Endothelial cell of umbilical vein (primary cell): ENCODE results near the gene ANKRD27. TPM values are rescaled to one million over a fixed set of nuclear protein-coding genes. Genes with fewer than 3 reads are reported as not detected.
A peak's percentile ranks its signal among the peaks of the same experiment; 100 is the strongest.
"Not testable (repeated sequence)": the region's sequence is repeated elsewhere in the genome, so short reads cannot be mapped to it uniquely, and the experiment has no call there.

ENCODE experiments used
- BruUV-seq: library from RNA; stranded (reverse); fragments of 400-500 nt; replicated peaks from 2 replicates; lab custom pipeline; 2021; lab: Mats Ljungman, UMichigan
- CTCF ChIA-PET: fragments of 300-600, 350-600 bp; sonication (Branson Sonifier 250); formaldehyde crosslinking; loops from one replicate; lab custom pipeline; 2021; ENCODE audit warnings: antibody characterized with exemption, inconsistent platforms; lab: Charles Lee
- POLR2A ChIA-PET: fragments of 300-600, 350-600 bp; sonication (Branson Sonifier 250); formaldehyde crosslinking; loops from one replicate; lab custom pipeline; 2021; ENCODE audit warnings: antibody characterized with exemption, inconsistent platforms; lab: Charles Lee
- DNase-seq: peaks from one replicate; pipeline ENCODE4 v3.0.0-alpha.2; 2011; ENCODE audit warnings: low read depth, low spot score
- FAIRE-seq: peaks from 2 replicates; lab custom pipeline; 2011; peaks lifted over from hg19 to GRCh38; lab: Jason Lieb, UNC
- H2AFZ ChIP-seq: 2 replicates; pipeline ENCODE4 v1.6.0; 2012; ENCODE audit warnings: low read depth, low read length, control low read depth, inconsistent platforms
- H3K27ac ChIP-seq: 2 replicates; pipeline ENCODE4 v1.5.1; 2011; ENCODE audit warnings: low read depth, mild to moderate bottlenecking, control low read depth, low read length, moderate library complexity; ENCODE audit not compliant: insufficient read depth
- H3K27me3 ChIP-seq, 2 experiments: 2 replicates each; pipeline versions ENCODE4 v1.6.0 to v1.6.1; 2011; ENCODE audit warnings: low read length in 2 of 2, mixed read lengths in 1 of 2; ENCODE audit not compliant: control insufficient read depth in 2 of 2, insufficient read depth in 2 of 2
- H3K36me3 ChIP-seq, 2 experiments: 2 replicates in 1 of 2; 3 replicates in 1 of 2; pipeline ENCODE4 v1.5.1; 2011; ENCODE audit warnings: low read length in 2 of 2, mild to moderate bottlenecking in 1 of 2, moderate library complexity in 1 of 2; ENCODE audit not compliant: control insufficient read depth in 2 of 2, insufficient read depth in 2 of 2; ENCODE audit errors: extremely low read depth in 1 of 2
- H3K4me1 ChIP-seq: 3 replicates; pipeline ENCODE4 v1.5.1; 2011; ENCODE audit warnings: mild to moderate bottlenecking, low read length; ENCODE audit not compliant: control insufficient read depth, insufficient read depth; ENCODE audit errors: extremely low read depth
- H3K4me2 ChIP-seq: 2 replicates; pipeline ENCODE4 v1.6.1; 2011; ENCODE audit warnings: low read length, control low read depth, mixed read lengths; ENCODE audit not compliant: insufficient read depth
- H3K4me3 ChIP-seq, 3 experiments: fragments of 200-600 bp in 1 of 3; sonication (generic), shearing (Covaris generic) in 1 of 3; replicated peaks in 1 of 3; 2 replicates each; pipeline ENCODE4 v1.5.1; 2011 to 2016; ENCODE audit warnings: control low read depth in 3 of 3, low read length in 3 of 3, mild to moderate bottlenecking in 2 of 3, inconsistent platforms in 1 of 3, low read depth in 1 of 3, moderate library complexity in 1 of 3; ENCODE audit not compliant: insufficient read depth in 1 of 3
- H3K79me2 ChIP-seq: 2 replicates; pipeline ENCODE4 v1.6.0; 2012; ENCODE audit warnings: low read length, inconsistent platforms; ENCODE audit not compliant: control insufficient read depth, insufficient read depth
- H3K9ac ChIP-seq: replicated peaks from 2 replicates; pipeline ENCODE3; 2011; ENCODE audit warnings: low read length, control low read depth; ENCODE audit not compliant: insufficient read depth; ENCODE audit errors: extremely low read depth
- H3K9me1 ChIP-seq: replicated peaks from 3 replicates; pipeline ENCODE4 v1.6.0; 2011; ENCODE audit warnings: mild to moderate bottlenecking, low read length; ENCODE audit not compliant: control insufficient read depth, insufficient read depth; ENCODE audit errors: extremely low read depth
- H3K9me3 ChIP-seq: replicated peaks from 2 replicates; pipeline ENCODE4 v1.5.1; 2012; ENCODE audit warnings: low read length, inconsistent platforms; ENCODE audit not compliant: control insufficient read depth, insufficient read depth
- H4K20me1 ChIP-seq: replicated peaks from 2 replicates; pipeline ENCODE3; 2011; ENCODE audit warnings: mild to moderate bottlenecking, low read length; ENCODE audit not compliant: control insufficient read depth, insufficient read depth; ENCODE audit errors: extremely low read depth
- dilution Hi-C: fragments of 300-500 bp; cut with MboI; formaldehyde crosslinking; loops from one replicate; pipeline ENCODE4 v1.15.0; 2019; ENCODE audit warnings: low sequenced_read_pairs; ENCODE audit not compliant: extremely low pct_ligation_motif_present
- intact Hi-C: fragments of 100-400 bp; cut with micrococcal nuclease; formaldehyde crosslinking; loops from one replicate; pipeline ENCODE4 v1.10.0; 2022
- polyA plus RNA-seq, 4 experiments: library from polyadenylated mRNA; depleted of rRNA in 3 of 4; stranded (reverse) in 3 of 4; unstranded in 1 of 4; fragments of >200 nt; gene quantifications; 2 replicates each; pipeline versions ENCODE4 v1.2.1 to v1.2.3, GENCODE V29; 2011 to 2012; ENCODE audit warnings: missing spikeins in 1 of 4
- total RNA-seq: library from RNA; stranded (reverse); gene quantifications from 2 replicates; pipeline ENCODE4 v1.2.3, GENCODE V29; 2021

ANKRD27 gene
- total and polyA plus RNA-seq, 2 donors (not counting 3 experiments of a cell fraction or from before 2014, with no cell fraction given), result 18.3 to 37.4 TPM

- DNase-seq, BruUV-seq, CTCF ChIA-PET, POLR2A ChIA-PET, H3K27me3 ChIP-seq, dilution Hi-C loops, H3K9me1 ChIP-seq, H3K9me3 ChIP-seq, intact Hi-C loops, H2AFZ ChIP-seq, FAIRE-seq, H3K9ac ChIP-seq, H4K20me1 ChIP-seq, H3K4me3 ChIP-seq, H3K27ac ChIP-seq, H3K4me2 ChIP-seq, H3K36me3 ChIP-seq: not testable (repeated sequence)
- Histone ChIP-seq H3K4me1 (peaks cover 21% of the 10 kb centered on the region), H3K79me2 (peaks cover 66% of the 10 kb centered on the region)
Observed at GRCh38 chr19:32695506-32695905, 20.5 kb upstream of the ANKRD27 start.

GRCh38 chr19:32694851-32695250 is 19.9 kb upstream of the ANKRD27 start:
- H2AFZ ChIP-seq, dilution Hi-C loops, FAIRE-seq, CTCF ChIA-PET, H3K27ac ChIP-seq, POLR2A ChIA-PET, H4K20me1 ChIP-seq, H3K9me3 ChIP-seq, H3K9me1 ChIP-seq, H3K27me3 ChIP-seq, intact Hi-C loops, H3K9ac ChIP-seq, DNase-seq, BruUV-seq, H3K36me3 ChIP-seq: not testable (repeated sequence)
- H3K4me1 ChIP-seq, result peaks cover 21% of the 10 kb centered on the region
- H3K4me2 ChIP-seq, result peak overlapping the region; percentile 50
- H3K4me3 ChIP-seq, result peak overlapping the region in 1 of 3 experiments; percentile 18
- H3K79me2 ChIP-seq, result peaks cover 64% of the 10 kb centered on the region

GRCh38 chr19:32694316-32694715 is 19.3 kb upstream of the ANKRD27 start:
- peak; percentile 8 for FAIRE-seq
- H3K9me3 ChIP-seq, H3K36me3 ChIP-seq, H3K9ac ChIP-seq, H4K20me1 ChIP-seq, H3K9me1 ChIP-seq, dilution Hi-C loops, H3K27ac ChIP-seq, CTCF ChIA-PET, DNase-seq, intact Hi-C loops, H2AFZ ChIP-seq, POLR2A ChIA-PET, BruUV-seq, H3K27me3 ChIP-seq: not testable (repeated sequence)
- Histone ChIP-seq H3K4me1 (peaks cover 21% of the 10 kb centered on the region), H3K4me2 (peak overlapping the region; percentile 50), H3K79me2 (peaks cover 59% of the 10 kb centered on the region), H3K4me3 (peak overlapping the region in 1 of 3 experiments; percentile 47)

GRCh38 chr19:32693151-32694108 is 18.4 kb upstream of the ANKRD27 start:
- FAIRE-seq, H2AFZ ChIP-seq, intact Hi-C loops, POLR2A ChIA-PET, H3K27ac ChIP-seq, H3K9me3 ChIP-seq, H3K9me1 ChIP-seq, DNase-seq, H3K27me3 ChIP-seq, H4K20me1 ChIP-seq, H3K36me3 ChIP-seq, CTCF ChIA-PET, dilution Hi-C loops, H3K9ac ChIP-seq: not testable (repeated sequence)
- H3K4me2 ChIP-seq, result peak overlapping the region; percentile 81
- peaks cover 54% of the 10 kb centered on the region for H3K79me2 ChIP-seq
- H3K4me3 ChIP-seq, result peak overlapping the region in 2 of 3 experiments; percentile 34 to 57
- peaks cover 21% of the 10 kb centered on the region for H3K4me1 ChIP-seq
- BruUV-seq, result TSS peak; percentile 28
